SK-N-MC (cell line): ENCODE results near the gene GABRR1.

ENCODE experiments used
- EZH2 ChIP-seq: fragments of 200-600 bp; sonication (generic); IDR thresholded peaks from one replicate; pipeline ENCODE4 v1.6.1; 2017; ENCODE audit warnings: antibody characterized with exemption
- FOXP2 ChIP-seq: optimal IDR thresholded peaks from 2 replicates; pipeline ENCODE3; 2011; ENCODE audit warnings: mild to moderate bottlenecking, moderate library complexity; ENCODE audit not compliant: insufficient read depth; ENCODE audit errors: extremely low read length, control extremely low read depth
- POLR2AphosphoS5 ChIP-seq: IDR thresholded peaks from 2 replicates; pipeline ENCODE4 v1.6.1; 2012; ENCODE audit warnings: mild to moderate bottlenecking, low read depth, low read length, borderline replicate concordance

DNA sequence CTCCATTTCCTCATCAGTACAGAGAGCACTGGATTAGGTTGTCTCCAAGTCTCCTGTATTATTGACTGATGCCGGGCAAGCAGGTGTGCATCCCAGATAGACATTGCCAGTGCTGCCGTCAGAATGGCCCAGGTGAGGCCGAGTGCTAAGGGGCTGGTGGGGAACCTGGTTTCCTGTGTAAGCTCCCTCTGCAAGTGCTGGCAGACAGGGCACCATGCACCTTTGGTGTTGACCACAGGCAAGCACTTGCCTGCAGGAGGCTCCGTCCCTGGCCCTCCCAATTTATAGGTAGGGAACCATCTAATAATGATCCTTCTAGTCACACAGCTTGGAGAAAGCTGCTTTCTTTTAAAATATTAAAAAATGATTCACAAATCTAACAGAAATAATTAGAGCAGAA lies 747 bp downstream of the GABRR1 start:
- TF ChIP-seq POLR2AphosphoS5, result no peak
- no peak for TF ChIP-seq EZH2
- no peak for TF ChIP-seq FOXP2
